SKM-1 (cell line): ENCODE results near the gene DKK2.

Experiments
- DNase-seq: peaks from one replicate; lab custom pipeline; 2025; ENCODE audit not compliant: unreplicated experiment; lab: John Stamatoyannopoulos, UW

Gene DKK2

GRCh38 chr4:107035819-107036583 lies at the start of gene DKK2:
TSS of gene DKK2 (minus strand) at chr4:107036313. CDS start at chr4:107035591, 722 bp downstream.
- DNase-seq: peak; percentile 11

DNA sequence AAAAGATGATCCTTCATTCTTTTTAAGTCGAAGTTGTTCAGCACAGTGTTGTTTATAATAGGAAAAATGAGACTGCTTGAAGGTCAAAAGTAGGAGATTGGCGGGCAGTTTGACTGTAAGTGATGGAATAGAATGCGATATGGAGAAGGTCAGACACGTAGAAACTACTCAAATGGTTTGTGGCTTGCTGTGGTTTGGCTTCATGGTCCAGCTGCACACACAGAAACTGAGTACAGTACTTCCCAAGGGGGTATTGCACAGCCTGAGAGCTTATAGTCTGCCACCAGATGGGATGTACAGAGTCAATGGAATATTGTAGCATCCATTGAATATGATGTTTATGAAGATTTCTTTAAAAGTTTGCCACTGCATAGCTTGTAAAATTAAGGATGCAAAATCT lies 41.1 kb upstream of the DKK2 start:
- DNase-seq: no peak

- no peak for DNase-seq
These were observed 37.0 kb upstream of the DKK2 start for GRCh38 chr4:107072836-107073736.

DNA sequence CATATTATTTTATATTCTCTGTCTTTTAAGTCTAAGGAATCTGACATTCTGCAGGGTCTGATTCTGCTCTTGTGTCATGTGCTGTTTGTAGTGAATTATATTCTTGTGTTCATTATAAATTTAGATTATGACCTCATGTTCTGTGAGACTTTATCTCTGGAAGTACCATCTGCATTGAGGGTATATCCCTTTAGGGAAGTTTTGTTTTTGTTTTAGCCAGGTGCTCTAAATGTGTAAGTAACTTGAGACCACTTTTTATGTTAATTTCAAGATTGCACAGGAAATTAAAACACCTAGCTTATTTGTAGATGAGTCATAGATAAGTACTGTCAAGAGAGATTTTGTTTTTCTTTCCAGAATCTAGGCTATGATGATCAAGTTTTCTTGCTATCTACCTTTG lies 35.0 kb upstream of the DKK2 start:
- DNase-seq: no peak

GRCh38 chr4:107069049-107069448 lies 32.9 kb upstream of the DKK2 start:
- no peak for DNase-seq

DNA sequence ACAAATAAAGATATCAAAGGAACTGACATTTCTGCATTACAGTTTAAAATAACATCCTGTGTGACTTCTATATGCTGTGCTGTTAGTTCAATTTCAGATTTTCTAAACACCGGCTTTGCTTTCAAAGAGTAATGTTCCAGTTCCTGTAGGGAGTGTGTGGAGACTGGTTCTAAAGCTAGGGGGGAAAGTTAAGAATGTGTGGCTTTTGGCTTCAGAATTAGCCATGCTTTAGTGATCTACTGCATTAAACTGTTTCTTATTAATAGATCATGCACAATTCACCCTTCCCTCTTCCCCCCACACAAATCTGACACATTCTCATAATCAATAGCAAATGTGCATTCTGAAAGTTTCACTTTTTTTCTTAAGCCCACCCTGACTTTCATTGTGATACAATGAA lies 32.0 kb upstream of the DKK2 start:
- DNase-seq: no peak

DNA sequence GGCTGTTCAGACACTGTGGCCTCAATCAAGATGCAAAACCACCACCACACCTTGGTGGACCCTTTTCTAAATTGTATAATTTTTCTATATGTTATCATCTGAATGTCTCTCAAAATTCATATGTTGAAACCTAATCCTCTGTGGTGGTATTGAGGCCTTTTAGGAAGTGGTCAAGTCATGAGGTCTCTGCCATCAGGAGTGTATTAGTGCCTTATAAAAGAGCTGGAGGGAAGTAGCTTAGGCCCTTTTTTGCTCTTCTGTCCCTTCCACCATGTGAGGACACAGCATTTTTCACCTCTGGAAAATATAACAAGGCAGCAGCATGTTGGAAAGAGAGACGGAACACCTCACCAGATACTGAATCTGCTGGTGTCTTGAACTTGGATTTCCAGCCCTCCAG lies 30.5 kb upstream of the DKK2 start:
- peak; percentile 10 for DNase-seq

GRCh38 chr4:107065201-107065600 lies 29.1 kb upstream of the DKK2 start:
- DNase-seq: no peak

DNA sequence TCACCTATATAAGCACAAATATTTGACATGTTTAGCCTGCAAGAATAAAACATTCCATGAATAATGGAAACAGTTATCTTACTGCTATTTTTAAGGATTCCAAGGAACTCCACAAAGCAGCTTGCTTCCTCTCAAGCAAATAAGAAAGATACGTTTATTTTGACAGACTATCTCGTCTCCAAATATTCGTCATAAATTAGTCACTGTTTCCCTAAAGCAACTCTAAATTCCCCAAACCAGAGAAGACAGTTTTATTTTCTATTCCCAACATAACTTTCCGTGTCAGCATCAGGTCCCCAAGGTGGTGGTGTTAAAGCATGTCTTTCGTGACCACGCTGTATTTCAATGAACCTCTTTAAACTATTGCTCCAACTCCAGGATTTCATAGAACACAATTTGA lies 24.3 kb upstream of the DKK2 start:
- DNase-seq: no peak

GRCh38 chr4:107058828-107059227 lies 22.7 kb upstream of the DKK2 start:
- no peak for DNase-seq

DNA sequence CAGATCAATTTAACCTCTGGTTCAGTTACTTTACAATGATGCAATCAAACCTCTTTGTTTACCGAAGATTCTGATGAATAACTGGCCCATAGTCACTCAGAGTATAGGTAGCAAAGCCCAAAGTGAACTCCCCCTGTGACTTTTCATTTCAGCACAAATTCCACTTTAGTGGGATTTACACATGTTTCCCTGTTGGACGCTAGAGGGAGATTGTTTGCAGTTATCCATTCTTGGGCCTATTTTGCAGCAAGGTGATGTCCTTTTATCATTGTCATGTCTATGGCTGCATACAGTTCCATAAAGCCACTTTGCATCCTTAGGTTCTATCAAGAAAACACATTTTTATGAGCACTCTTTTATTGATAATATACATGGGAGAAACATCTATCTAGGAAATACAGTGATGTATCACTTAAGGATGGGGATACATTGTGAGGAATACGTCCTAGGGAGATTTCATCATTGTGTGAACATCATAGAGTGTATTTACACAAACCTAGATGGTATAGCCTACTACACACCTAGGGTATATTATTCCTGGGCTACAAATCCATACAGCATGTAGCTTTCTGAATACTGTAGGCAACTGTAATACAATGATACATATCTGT lies 14.5 kb upstream of the DKK2 start:
- peak; percentile 16 for DNase-seq

- DNase-seq: no peak
These were observed 10.1 kb upstream of the DKK2 start for GRCh38 chr4:107046261-107046660.

- DNase-seq: no peak
These were observed 8.1 kb upstream of the DKK2 start for GRCh38 chr4:107044170-107044569.

- no peak for DNase-seq
These were observed 1.1 kb upstream of the DKK2 start for GRCh38 chr4:107037199-107037584.

GRCh38 chr4:107036584-107037198 lies 578 bp upstream of the DKK2 start:
- no peak for DNase-seq

DNA sequence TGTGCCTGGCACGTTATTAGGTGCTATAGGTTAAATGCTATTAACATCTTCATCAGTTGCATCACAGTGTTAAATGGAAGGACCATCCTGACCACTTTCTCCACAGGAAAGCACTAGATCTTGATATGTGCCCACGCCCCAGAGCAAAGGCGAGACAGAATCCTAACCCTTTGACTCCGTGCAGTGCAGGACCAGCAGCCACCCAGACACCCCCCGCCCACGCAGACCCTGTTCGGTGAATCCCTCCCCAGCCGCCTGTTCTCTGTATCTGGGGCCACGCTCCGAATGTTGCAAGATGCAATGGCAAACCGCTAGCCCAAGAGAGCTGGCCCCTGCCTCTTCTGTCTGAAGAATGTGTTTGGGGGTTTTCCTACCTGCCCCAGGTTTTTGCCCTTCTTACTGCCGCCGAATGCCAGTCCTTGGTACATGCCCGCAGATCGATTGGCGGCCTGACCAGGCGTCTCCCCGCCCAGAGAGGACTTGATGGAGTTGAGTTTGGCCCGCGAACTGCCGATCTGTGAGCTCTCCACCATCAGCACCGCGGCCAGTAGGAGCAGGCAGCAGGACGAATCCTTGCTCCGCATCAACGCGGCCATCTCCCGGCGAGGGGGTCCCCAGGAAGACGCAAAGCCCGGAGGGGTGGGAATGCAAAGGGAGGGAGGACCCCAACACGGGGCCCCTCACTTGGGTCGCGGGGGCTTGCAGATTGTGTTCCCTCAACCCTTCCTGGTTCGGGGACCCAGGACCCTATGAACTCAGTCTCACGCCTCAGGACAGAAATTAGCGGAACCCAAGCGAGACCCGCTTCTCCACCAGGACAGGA lies 906 bp downstream of the DKK2 start:
- DNase-seq: no peak

GRCh38 chr4:107034091-107034995 lies 1.8 kb downstream of the DKK2 start:
- DNase-seq: peak; percentile 30

GRCh38 chr4:107027379-107027778 lies 8.7 kb downstream of the DKK2 start:
- no peak for DNase-seq

- DNase-seq: no peak
These were observed 17.8 kb downstream of the DKK2 start for GRCh38 chr4:107018344-107018735.
